Aorta (tissue), 5 donors: ENCODE results near the gene OLFML1. TPM values are rescaled to one million over a fixed set of nuclear protein-coding genes. Genes with fewer than 3 reads are reported as not detected.
A peak's percentile ranks its signal among the peaks of the same experiment; 100 is the strongest.

Source experiments
- ATAC-seq: fragments of 200-7000 bp; cut with Tn5 transposase; one replicate; pipeline ENCODE4 v1.9.1; 2022; ENCODE audit warnings: moderate library complexity; ENCODE audit not compliant: low FRiP score
- DNase-seq, 2 donors: peaks; one replicate each; pipeline ENCODE4 v3.0.0-alpha.2; 2020
- H3K27ac ChIP-seq, 2 donors: one replicate each; pipeline ENCODE4 v1.5.1; 2013; ENCODE audit warnings: low read length in 2 of 2, mild to moderate bottlenecking in 2 of 2, moderate library complexity in 2 of 2, control low read depth in 1 of 2, inconsistent platforms in 1 of 2, low read depth in 1 of 2
- H3K27me3 ChIP-seq, 2 donors: one replicate each; pipeline ENCODE4 v1.6.1; 2013; ENCODE audit warnings: control low read depth in 1 of 2, low read length in 1 of 2, mild to moderate bottlenecking in 1 of 2, moderate library complexity in 1 of 2; ENCODE audit not compliant: insufficient read depth in 2 of 2, control insufficient read depth in 1 of 2
- H3K36me3 ChIP-seq, 2 donors: one replicate each; pipeline ENCODE4 v1.6.1; 2013; ENCODE audit warnings: control low read depth in 1 of 2, low read length in 1 of 2, mild to moderate bottlenecking in 1 of 2; ENCODE audit not compliant: insufficient read depth in 2 of 2, control insufficient read depth in 1 of 2
- H3K4me1 ChIP-seq, 2 donors: one replicate each; pipeline ENCODE4 v1.6.1; 2013; ENCODE audit warnings: low read length in 2 of 2, control low read depth in 1 of 2, mild to moderate bottlenecking in 1 of 2, moderate library complexity in 1 of 2; ENCODE audit not compliant: insufficient read depth in 2 of 2, control insufficient read depth in 1 of 2
- H3K4me3 ChIP-seq, 2 donors: one replicate each; pipeline ENCODE4 v1.5.1; 2013; ENCODE audit warnings: low read length in 2 of 2, control low read depth in 1 of 2, mild to moderate bottlenecking in 1 of 2
- H3K9me3 ChIP-seq: one replicate; pipeline ENCODE4 v1.6.1; 2013; ENCODE audit warnings: mild to moderate bottlenecking, low read length; ENCODE audit not compliant: control insufficient read depth
- WGBS, 2 donors: extraction: QIAGEN DNeasy Blood & Tissue Kit; methylation state at CpG; one replicate each; pipeline ENCODE4 v1.1.7; 2013; 5-methylcytosine and 5-hydroxymethylcytosine counted together
- intact Hi-C, 2 donors: fragments of 100-400 bp; cut with DNase I; formaldehyde crosslinking; loops; one replicate each; pipeline versions ENCODE4 v1.14.2 to v1.15.0; 2022
- polyA plus RNA-seq, 2 donors: library from polyadenylated mRNA; stranded (reverse); fragments of 200-250 nt; gene quantifications; one replicate each; pipeline ENCODE4 v1.2.3, GENCODE V29; 2013
- total RNA-seq, 2 donors: library from RNA; stranded (reverse); fragmentation: NEBNext Ultra II Directional; extraction: Animal tissue kit (Norgen Biotek cat#: 25700); gene quantifications; one replicate each; pipeline ENCODE4 v1.2.1, GENCODE V29; 2021
- donor health status: healthy with polysubstance abuse.
- donor health status: Bipolar disorder and iron deficiency.
- donor health status: DM: no; HTN: no; CAD: no.
- donor health status: DM: no; HTN: no; CAD: no.
- donor health status: DM: yes; HTN: yes; CAD: no.

Gene OLFML1
- total and polyA plus RNA-seq, 4 donors, result 4.9 to 41.0 (median 18.1) TPM

DNA sequence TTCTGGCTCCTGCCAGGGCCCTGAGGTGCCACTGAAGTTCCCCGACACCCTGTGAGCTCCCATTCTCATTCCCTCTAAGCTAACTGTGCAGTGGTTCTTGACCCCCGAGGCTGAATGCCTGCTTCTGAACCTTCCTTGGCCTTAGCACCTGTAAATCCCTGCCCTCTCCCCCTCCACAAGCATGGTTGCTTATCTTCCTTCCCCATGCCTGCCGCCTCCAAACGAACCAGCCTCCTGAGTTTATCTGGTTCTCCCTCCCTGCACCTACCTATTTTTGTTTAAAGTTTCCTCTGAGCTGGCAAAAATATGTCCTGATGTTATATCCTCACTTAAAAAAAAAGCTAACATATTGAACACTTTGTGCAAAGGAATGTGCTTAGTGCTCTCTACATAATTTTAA, 62.4 kb downstream of the OLFML1 start:
- H3K27ac ChIP-seq, result no peak overlapping the region
- no peaks in the 10 kb centered on the region for H3K27me3 ChIP-seq
- no peak overlapping the region for H3K4me3 ChIP-seq
- WGBS, 2 donors, result 80 to 89% methylated on average over 4 of the region's 4 CpGs
- H3K9me3 ChIP-seq, result no peaks in the 10 kb centered on the region
- no peak for ATAC-seq
- intact Hi-C loops, result no loop called here
- no peaks in the 10 kb centered on the region for H3K4me1 ChIP-seq
- no peaks in the 10 kb centered on the region for H3K36me3 ChIP-seq
- DNase-seq, result no peak

DNA sequence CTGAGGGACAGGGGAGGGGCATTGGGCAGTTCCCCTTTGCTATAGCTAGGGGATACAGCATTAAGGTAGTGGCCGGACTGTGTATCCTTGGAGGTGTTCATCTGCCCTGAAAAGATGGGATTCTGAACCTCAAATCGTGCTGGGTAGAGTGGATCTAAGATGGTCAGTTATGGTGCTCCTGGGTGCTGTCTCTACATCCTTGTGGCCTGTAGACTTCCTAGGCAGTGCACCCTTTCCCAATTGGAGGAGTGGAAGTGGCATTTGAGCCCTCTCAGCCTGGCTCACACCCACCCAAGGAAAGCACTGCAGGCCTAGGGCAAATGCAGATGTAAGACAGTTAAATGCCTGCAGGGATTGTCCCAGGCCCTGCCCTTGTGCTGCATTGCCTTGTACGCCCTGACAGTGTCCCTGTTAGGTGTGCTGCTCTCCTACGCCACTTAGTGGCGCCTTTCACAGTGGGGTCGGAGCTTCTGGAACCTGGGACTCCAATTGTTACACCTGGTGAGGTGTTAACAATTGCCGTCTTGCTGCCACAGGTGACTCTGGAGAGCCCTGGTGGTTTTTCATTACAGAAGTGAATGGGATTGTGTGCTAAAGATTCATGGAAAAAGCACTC, 63.5 kb downstream of the OLFML1 start:
- Histone ChIP-seq H3K36me3 (no peaks in the 10 kb centered on the region), H3K4me1 (no peaks in the 10 kb centered on the region), H3K27ac (no peak overlapping the region), H3K4me3 (no peak overlapping the region), H3K9me3 (no peaks in the 10 kb centered on the region), H3K27me3 (no peaks in the 10 kb centered on the region)
- DNase-seq (no peak), ATAC-seq (peak; percentile 20)
- intact Hi-C loops, result no loop called here
- WGBS, 2 donors, result 77 to 78% methylated on average over 7 of the region's 7 CpGs

DNA sequence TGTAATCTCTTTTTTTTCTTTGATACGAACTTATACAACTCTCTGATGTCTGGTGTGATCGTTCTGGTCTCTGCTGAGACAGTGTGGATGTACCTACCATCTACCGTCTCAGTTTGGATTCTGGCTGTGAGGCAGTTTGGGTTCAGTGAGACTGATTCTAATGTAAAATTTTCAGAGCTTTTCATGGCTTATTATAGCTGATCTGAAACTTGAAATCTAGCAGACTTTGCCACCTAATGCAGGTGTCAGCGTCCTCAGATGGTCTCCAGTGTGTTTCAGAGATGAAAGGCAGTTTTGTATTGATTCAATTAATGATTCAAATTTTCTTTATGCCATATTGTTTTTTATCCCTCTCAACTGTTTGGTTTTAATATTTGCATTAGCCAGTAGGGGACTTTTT, 64.4 kb downstream of the OLFML1 start:
- Histone ChIP-seq H3K27ac (no peak overlapping the region), H3K9me3 (no peaks in the 10 kb centered on the region), H3K36me3 (no peaks in the 10 kb centered on the region), H3K4me1 (no peaks in the 10 kb centered on the region), H3K27me3 (no peaks in the 10 kb centered on the region), H3K4me3 (no peak overlapping the region)
- ATAC-seq, result no peak
- DNase-seq, result no peak
- intact Hi-C loops, result no loop called here
- WGBS, 2 donors, result 88 to 89% methylated on average over 4 of the region's 4 CpGs

DNA sequence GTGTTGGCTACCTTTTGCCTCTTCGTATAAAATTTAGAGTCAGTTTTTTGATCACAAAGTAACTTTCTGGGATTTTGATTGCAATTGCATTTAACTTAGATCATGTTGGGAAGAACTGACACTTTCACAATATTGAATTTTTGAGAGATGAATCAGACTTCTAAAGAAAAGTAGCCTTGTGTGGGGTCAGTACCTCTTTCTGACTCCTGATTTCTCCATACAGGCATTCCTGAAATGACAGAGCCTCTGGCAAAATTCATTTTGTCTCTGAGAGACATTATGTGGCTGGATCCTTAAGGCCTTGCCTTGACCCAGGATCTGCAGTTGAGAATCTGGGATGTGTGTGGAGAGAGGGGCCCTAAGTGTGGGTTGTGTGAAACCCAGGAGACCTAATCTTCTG, 66.3 kb downstream of the OLFML1 start:
- Histone ChIP-seq H3K4me3 (no peak overlapping the region), H3K4me1 (no peaks in the 10 kb centered on the region), H3K27ac (no peak overlapping the region), H3K27me3 (no peaks in the 10 kb centered on the region), H3K36me3 (no peaks in the 10 kb centered on the region), H3K9me3 (no peaks in the 10 kb centered on the region)
- WGBS, 2 donors, result 92 to 97% methylated on average over 1 of the region's 1 CpG
- ATAC-seq (no peak), DNase-seq (no peak)
- intact Hi-C loops, result no loop called here

DNA sequence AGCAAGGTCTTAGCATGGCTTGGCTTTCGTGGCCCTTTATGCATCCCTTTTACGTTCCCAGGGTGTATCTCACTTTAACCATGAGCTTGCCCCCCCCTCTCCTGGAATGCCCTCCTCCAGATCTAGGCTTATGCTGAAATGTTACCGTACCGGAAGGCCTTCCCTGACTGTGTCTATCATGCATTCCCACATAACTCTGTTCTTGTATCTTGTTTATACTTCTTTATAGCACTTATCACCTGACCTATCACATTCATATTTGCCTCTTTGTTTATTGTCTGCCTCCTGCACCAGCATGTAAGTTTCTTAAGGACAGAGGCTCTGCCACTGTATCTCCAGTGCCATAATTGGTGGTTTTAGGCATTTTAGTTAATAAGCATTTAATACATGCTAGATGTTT, 67.4 kb downstream of the OLFML1 start:
- ATAC-seq, result no peak
- Histone ChIP-seq H3K36me3 (no peaks in the 10 kb centered on the region), H3K27ac (no peak overlapping the region), H3K4me3 (no peak overlapping the region), H3K4me1 (no peaks in the 10 kb centered on the region), H3K9me3 (no peaks in the 10 kb centered on the region), H3K27me3 (no peaks in the 10 kb centered on the region)
- intact Hi-C loops, result no loop called here
- 92 to 96% methylated on average over 4 of the region's 4 CpGs for WGBS, 2 donors
- no peak for DNase-seq

DNA sequence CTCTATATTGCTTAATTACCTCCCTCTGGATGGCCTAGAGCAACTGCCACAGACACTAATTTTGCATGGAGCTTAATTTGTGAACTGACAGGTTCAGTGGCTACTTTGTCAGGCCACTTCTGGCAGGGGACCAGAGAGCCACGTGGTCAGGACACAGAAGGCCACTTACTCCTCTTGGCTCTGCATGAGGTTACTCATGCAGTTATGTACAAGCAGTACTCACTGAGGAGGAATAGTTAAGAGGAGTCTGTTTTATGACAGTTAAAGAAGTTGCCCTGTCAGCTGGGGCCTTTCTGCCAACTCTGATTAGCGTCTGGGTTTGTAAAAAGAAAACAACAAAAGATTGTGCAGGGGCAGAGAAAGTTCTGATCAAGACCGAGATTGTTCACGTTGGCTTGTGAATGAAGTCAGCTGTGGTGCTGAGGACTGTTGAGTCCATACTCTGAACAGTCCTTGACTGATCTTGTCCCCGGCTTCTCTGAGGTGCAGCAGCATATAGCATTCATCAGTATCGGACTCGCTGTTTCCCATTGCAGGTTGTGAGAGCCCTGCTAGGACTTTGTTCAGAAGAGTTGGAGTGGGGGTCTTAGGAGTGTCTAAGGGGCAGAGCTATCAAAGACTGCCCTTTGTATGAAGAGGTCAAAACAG, 69.9 kb downstream of the OLFML1 start:
- no peaks in the 10 kb centered on the region for H3K9me3 ChIP-seq
- no peak for DNase-seq
- no peaks in the 10 kb centered on the region for H3K4me1 ChIP-seq
- H3K36me3 ChIP-seq, result no peaks in the 10 kb centered on the region
- intact Hi-C loops, result no loop called here
- 57 to 61% methylated on average over 7 of the region's 7 CpGs for WGBS, 2 donors
- H3K27ac ChIP-seq, result no peak overlapping the region
- ATAC-seq, result peak; percentile 19
- H3K4me3 ChIP-seq, result no peak overlapping the region
- no peaks in the 10 kb centered on the region for H3K27me3 ChIP-seq

DNA sequence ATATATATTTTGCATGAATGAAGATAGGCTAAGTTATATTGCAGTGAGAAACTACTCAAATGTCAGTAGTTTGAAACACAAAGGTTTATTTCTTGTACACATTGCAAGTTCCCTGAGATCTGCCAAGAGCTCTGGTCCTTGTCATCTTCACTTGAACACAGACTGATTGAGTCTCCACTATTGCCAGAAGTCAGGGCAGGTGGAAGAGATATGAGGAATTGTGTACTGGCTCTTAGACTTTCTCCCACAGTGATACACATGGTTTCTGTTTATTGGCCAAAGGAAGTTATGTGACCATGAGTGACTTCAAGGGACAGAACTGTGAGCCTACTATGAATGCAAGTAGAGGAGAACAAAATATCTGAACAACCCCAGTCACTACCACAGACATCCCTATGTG, 72.7 kb downstream of the OLFML1 start:
- ATAC-seq (no peak), DNase-seq (no peak)
- no peaks in the 10 kb centered on the region for H3K27me3 ChIP-seq
- no peak overlapping the region for H3K4me3 ChIP-seq
- H3K4me1 ChIP-seq, result no peaks in the 10 kb centered on the region
- H3K36me3 ChIP-seq, result no peaks in the 10 kb centered on the region
- no peak overlapping the region for H3K27ac ChIP-seq
- no peaks in the 10 kb centered on the region for H3K9me3 ChIP-seq
- intact Hi-C loops, result no loop called here

DNA sequence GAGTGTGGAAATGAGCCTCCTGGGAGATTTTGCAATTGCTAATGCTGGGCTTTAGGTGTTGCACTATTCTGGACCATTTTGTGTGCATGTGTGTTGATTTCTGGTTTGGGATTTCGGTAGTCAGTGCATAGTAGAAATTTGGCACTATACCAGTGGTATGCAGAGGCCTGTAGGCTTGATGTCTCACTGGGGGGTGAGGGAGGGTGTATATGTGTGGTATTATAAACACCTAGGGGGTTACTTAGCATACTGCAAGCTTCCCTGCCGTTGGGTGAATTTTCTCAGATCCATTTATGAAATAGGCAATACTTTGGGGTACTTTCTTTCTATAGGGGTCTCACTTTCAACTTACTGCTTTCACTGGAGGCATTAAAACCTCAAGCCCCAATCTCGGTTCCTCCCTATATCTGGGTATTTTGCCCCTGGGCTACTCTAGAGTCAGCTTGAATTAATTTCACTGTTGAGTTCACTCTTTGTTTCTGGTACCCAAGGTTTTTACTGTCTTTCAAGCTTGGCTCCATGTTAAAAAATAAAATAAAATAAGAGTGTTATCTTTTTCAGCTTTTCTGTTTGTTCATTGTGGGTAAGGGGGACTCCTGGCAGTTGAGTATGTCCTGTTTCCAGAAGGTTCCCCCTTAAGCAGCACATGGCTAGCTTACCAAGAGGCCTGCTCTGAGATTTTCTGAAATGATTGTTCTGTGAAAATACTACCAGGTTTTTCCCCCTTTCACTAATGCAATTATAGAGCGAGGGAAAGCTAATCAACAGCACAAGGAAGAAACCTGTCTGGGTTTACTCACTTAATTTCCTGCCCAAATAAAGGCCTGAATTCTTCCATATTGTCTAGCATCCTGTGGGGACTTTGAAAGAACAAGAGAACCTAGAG, 74.3 kb downstream of the OLFML1 start:
- ATAC-seq (no peak), DNase-seq (no peak)
- H3K4me3 ChIP-seq, result no peak overlapping the region
- H3K9me3 ChIP-seq, result no peaks in the 10 kb centered on the region
- WGBS, 2 donors, result 92 to 93% methylated on average over 4 of the region's 4 CpGs
- intact Hi-C loops, result no loop called here
- no peaks in the 10 kb centered on the region for H3K27me3 ChIP-seq
- H3K36me3 ChIP-seq, result no peaks in the 10 kb centered on the region
- H3K4me1 ChIP-seq, result no peaks in the 10 kb centered on the region
- no peak overlapping the region for H3K27ac ChIP-seq
